ENCODE results near the gene SLIT1. TPM values are rescaled to one million over a fixed set of nuclear protein-coding genes. Genes with fewer than 3 reads are reported as not detected.

The SLIT1 gene
- total and polyA plus RNA-seq, 2 of the 8 experiments (the other 6 are each of a cell fraction or from before 2014, with no cell fraction given): 0.70 to 0.88 TPM

DNA sequence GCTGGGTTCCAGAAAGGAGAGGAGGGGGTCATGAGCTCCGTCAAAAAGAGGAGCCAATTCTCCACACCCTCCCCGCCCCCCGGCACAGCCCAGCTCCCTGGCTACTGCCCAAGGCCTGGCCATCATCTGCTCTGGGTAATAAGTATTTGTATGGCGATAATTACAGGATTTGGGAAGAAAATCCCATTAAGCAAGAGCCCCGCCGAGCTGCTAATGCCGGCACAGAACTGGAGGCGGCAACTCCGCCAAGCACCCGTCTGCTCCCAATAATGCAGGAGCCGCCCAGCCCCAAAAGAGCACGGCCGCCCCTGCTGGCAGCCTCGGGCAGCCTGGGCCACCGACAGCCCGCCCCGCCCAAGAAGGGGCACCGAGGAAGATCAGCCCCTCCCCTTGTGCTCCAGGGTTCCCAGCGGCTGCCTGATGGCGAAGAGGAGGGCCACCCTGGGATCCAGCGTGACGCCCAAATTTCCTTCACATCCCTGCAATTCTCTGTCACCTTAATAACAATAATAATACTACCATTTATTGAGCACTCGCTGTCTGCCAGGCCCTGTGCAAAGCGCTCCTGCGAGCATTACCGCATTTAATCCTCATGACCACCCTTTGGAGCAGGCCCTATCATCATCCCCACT, 5.9 kb downstream of the SLIT1 start:
- peaks cover under 1 to 3% (median 2%) of the 10 kb centered on the region in 4 experiments; a peak in 6 of 7 replicates for H3K4me1 ChIP-seq (replicated peaks in 1 of 4; ENCODE audit: control insufficient read depth in 3 of 4, insufficient read depth in 4 of 4, low read length in 3 of 4)
- no peak overlapping the region for H4K91ac ChIP-seq (replicated peaks; ENCODE audit: insufficient read length, low read length)
- ChIA-PET CTCF (ENCODE audit: partially characterized antibody) (interaction anchor here (0.7 to 20.0 kb wide), 33 partner anchors 9 to 1122 kb away, joined by 3 to 320 read pairs (median 4); no protein-coding TSS in a partner anchor), POLR2A (ENCODE audit: partially characterized antibody) (interaction anchor here (1.0 kb wide), 1 partner anchor 18 kb away, joined by 4 read pairs; no protein-coding TSS in a partner anchor)
- H3K36me3 ChIP-seq (ENCODE audit: control insufficient read depth in 2 of 4, insufficient read depth in 4 of 4, low read length in 3 of 4): no peaks in the 10 kb centered on the region
- H4K5ac ChIP-seq (ENCODE audit: insufficient read length, low read depth, low read length): no peak overlapping the region
- no peak overlapping the region for H3K27ac ChIP-seq (ENCODE audit: low read depth, low read length)
- H2AFZ ChIP-seq (ENCODE audit: low read length): peak overlapping the region; percentile 1; the same call in 1 of the 2 replicates
- WGBS, 2 experiments (ENCODE audit: extremely low coverage in 1 of 2, insufficient coverage in 1 of 2, insufficient read length in 1 of 2, insufficient replicate concordance in 2 of 2, low coverage in 1 of 2, low lambda C conversion rate in 2 of 2, missing lambda C conversion rate in 1 of 2): 21% methylated on average over 25 of the region's 26 CpGs; no CpG with 5 or more reads in 1 of the 2 experiments
- H3K79me2 ChIP-seq (ENCODE audit: control insufficient read depth in 1 of 2, insufficient read depth in 2 of 2, low read length in 2 of 2): no peaks in the 10 kb centered on the region
- H3K23ac ChIP-seq (ENCODE audit: insufficient read length): no peak overlapping the region
- TF ChIP-seq, protein P1, sequence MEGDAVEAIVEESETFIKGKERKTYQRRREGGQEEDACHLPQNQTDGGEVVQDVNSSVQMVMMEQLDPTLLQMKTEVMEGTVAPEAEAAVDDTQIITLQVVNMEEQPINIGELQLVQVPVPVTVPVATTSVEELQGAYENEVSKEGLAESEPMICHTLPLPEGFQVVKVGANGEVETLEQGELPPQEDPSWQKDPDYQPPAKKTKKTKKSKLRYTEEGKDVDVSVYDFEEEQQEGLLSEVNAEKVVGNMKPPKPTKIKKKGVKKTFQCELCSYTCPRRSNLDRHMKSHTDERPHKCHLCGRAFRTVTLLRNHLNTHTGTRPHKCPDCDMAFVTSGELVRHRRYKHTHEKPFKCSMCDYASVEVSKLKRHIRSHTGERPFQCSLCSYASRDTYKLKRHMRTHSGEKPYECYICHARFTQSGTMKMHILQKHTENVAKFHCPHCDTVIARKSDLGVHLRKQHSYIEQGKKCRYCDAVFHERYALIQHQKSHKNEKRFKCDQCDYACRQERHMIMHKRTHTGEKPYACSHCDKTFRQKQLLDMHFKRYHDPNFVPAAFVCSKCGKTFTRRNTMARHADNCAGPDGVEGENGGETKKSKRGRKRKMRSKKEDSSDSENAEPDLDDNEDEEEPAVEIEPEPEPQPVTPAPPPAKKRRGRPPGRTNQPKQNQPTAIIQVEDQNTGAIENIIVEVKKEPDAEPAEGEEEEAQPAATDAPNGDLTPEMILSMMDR (IDR thresholded peaks at IDR 0.05; ENCODE audit: control extremely low read depth in 1 of 3, insufficient read depth in 1 of 3, low read depth in 1 of 3, low read length in 3 of 3): peak; percentile 80 to 84 (median 83)
- TF ChIP-seq GABPA (IDR thresholded peaks at IDR 0.05; ENCODE audit: borderline replicate concordance, insufficient read depth, low read length) (peak; percentile 32; the same call in 1 of the 2 replicates), TAF7 (optimal IDR thresholded peaks at IDR 0.05; ENCODE audit: borderline replicate concordance, low read depth, low read length) (no peak), YY1 (IDR thresholded peaks at IDR 0.05; ENCODE audit: low read depth, low read length) (0 out of 2 replicates have a peak, but pooled peaks have one; percentile 25), JUN (IDR thresholded peaks at IDR 0.05; ENCODE audit: low read depth, low read length) (no peak), E2F6 (IDR thresholded peaks at IDR 0.05) (0 out of 2 replicates have a peak, but pooled peaks have one; percentile 27), RAD21 (IDR thresholded peaks at IDR 0.05 in 1 of 2, conservative IDR thresholded peaks at IDR 0.05 in 1 of 2; ENCODE audit: low read depth in 2 of 2, low read length in 2 of 2) (peak; percentile 80 to 88), ZNF274 (IDR thresholded peaks at IDR 0.05; ENCODE audit: borderline replicate concordance, extremely low read depth, low read length) (no peak)
- no peak overlapping the region for H2BK120ac ChIP-seq (replicated peaks; ENCODE audit: low read depth, low read length)
- H3K9ac ChIP-seq (replicated peaks in 1 of 4; ENCODE audit: extremely low read depth in 1 of 4, low read depth in 3 of 4, low read length in 3 of 4): no peak overlapping the region
- no peak overlapping the region for H4K8ac ChIP-seq (ENCODE audit: extremely low read depth, insufficient read depth, low read length)
- H4K20me1 ChIP-seq (replicated peaks in 1 of 2; ENCODE audit: control insufficient read depth in 1 of 2, insufficient read depth in 2 of 2, low read length in 2 of 2): no peaks in the 10 kb centered on the region
- peak overlapping the region; percentile 22 to 56; a peak in 3 of 4 replicates for H3K4me2 ChIP-seq (ENCODE audit: insufficient read depth in 1 of 2, low read depth in 2 of 2, low read length in 2 of 2)
- no peak overlapping the region for H3K56ac ChIP-seq (replicated peaks; ENCODE audit: insufficient read length, low read depth, low read length)
- H2BK15ac ChIP-seq (ENCODE audit: low read length): no peak overlapping the region
- H3K9me3 ChIP-seq (ENCODE audit: insufficient read depth in 2 of 2, low read depth in 1 of 2, low read length in 1 of 2): no peaks in the 10 kb centered on the region
- peaks cover 10 to 30% (median 22%) of the 10 kb centered on the region in 4 experiments for H3K27me3 ChIP-seq (replicated peaks in 1 of 4; ENCODE audit: control insufficient read depth in 3 of 4, extremely low read depth in 1 of 4, insufficient read depth in 3 of 4, low read length in 3 of 4)
- DNase-seq (ENCODE audit: low read depth in 1 of 2, low spot score in 2 of 2) (peak; percentile 31 to 87), FAIRE-seq (no peak)
- no peak overlapping the region for H2BK20ac ChIP-seq (ENCODE audit: low read length)
- H3K14ac ChIP-seq (ENCODE audit: insufficient read length): no peak overlapping the region
- no peak overlapping the region for H2AK5ac ChIP-seq (ENCODE audit: low read depth, low read length)
- no peak overlapping the region for H2BK12ac ChIP-seq (ENCODE audit: low read depth, low read length)
- H3K4me3 ChIP-seq (ENCODE audit: extremely low read depth in 1 of 4, insufficient read depth in 2 of 4, low read depth in 3 of 4, low read length in 4 of 4): peak overlapping the region in 3 of 4 experiments; percentile 16 to 48 (median 27); a peak in 5 of 8 replicates
- no peak overlapping the region for H3K18ac ChIP-seq (ENCODE audit: extremely low read depth, low read length)
- H3K4ac ChIP-seq (replicated peaks; ENCODE audit: insufficient read length, low read depth, low read length): no peak overlapping the region
- peaks cover 3% of the 10 kb centered on the region; the same call in 1 of the 2 replicates for H3K23me2 ChIP-seq (ENCODE audit: low read depth, low read length)
- no peak overlapping the region for H2BK5ac ChIP-seq (ENCODE audit: low read depth, low read length)
- H3K79me1 ChIP-seq (ENCODE audit: low read depth, low read length): no peaks in the 10 kb centered on the region

Measured in H1 (cell line).